Prostate gland (tissue), 2 donors: ENCODE measurements around the gene MRPS14.

Experiments
- CTCF ChIP-seq, 4 experiments: fragments of 200-600 bp in 2 of 4; fragments of 450-650 bp in 2 of 4; sonication (generic) in 2 of 4; IDR thresholded peaks; 1 replicate in 3 of 4; 2 replicates in 1 of 4; pipeline ENCODE4 v1.5.1; 2016 to 2019; ENCODE audit warnings: antibody characterized with exemption in 4 of 4, mild to moderate bottlenecking in 2 of 4, moderate library complexity in 2 of 4
- POLR2AphosphoS5 ChIP-seq: sonication (generic); formaldehyde crosslinking; IDR thresholded peaks from one replicate; pipeline ENCODE4 v1.6.1; 2017; ENCODE audit warnings: antibody characterized with exemption

- TF ChIP-seq CTCF (IDR thresholded peaks at IDR 0.05) = no peak
- TF ChIP-seq POLR2AphosphoS5 = no peak
Observed at GRCh38 chr1:175043824-175044223, 20.6 kb upstream of the MRPS14 start.
